Ureter (tissue), 1 donor: ENCODE data around the gene GINS1. TPM values are rescaled to one million over a fixed set of nuclear protein-coding genes. Genes with fewer than 3 reads are reported as not detected.

Experiments used
- DNase-seq: peaks from one replicate; pipeline ENCODE4 v3.0.0-alpha.2; 2020; ENCODE audit warnings: low spot score
- total RNA-seq: library from RNA; stranded (reverse); gene quantifications from one replicate; pipeline ENCODE4 v1.2.4, GENCODE V29; 2023
- donor health status: DM: yes; HTN: yes; CAD: no.

The GINS1 gene
- total RNA-seq, 1 donor from 2014 or later = 3.8 TPM

DNA sequence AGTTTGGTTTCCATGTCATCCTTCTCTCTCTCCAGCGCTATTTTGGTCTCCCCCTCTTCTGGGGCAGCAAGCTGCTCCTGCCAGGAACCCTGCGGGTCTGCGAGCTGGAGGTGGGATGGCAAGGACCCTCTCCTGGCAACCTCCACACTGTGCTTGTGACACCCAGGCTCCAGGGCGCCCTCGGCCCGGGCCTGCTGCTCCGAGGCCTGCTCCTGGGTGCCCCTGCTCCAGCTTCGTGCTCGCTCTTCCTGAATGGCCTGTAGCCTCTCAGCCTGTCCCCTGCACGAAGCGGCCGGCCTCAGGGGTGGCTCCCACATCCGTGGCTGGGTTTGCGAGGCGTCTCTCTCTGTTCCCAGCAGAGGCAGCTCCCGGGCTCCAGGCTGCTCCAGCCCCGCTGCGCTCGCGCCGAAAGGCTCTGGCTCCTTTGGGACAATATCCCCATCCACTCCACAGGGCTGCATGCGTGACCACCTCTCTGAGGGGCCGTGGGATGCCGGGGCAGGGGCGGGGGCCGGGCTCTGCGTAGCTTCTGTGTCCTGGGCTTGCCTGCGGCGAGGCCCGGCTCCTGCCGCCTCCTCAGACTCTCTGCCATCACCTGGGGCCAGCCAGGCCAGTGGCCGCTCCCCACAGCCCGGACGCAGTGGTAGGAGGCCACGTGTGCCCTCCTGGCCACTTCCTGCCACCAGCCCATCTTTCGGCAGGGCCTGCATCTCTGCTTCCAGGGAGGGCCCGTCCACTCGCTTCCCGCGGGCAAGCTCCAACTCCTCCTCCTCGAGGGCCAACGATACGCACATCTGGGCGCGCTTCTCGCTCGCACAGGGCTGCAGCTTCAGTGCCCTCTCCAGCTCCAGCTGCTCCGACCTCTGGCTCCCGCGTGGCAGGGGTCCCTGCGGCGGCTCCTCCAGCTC is 68.9 kb downstream of the GINS1 start:
- DNase-seq = no peak

DNA sequence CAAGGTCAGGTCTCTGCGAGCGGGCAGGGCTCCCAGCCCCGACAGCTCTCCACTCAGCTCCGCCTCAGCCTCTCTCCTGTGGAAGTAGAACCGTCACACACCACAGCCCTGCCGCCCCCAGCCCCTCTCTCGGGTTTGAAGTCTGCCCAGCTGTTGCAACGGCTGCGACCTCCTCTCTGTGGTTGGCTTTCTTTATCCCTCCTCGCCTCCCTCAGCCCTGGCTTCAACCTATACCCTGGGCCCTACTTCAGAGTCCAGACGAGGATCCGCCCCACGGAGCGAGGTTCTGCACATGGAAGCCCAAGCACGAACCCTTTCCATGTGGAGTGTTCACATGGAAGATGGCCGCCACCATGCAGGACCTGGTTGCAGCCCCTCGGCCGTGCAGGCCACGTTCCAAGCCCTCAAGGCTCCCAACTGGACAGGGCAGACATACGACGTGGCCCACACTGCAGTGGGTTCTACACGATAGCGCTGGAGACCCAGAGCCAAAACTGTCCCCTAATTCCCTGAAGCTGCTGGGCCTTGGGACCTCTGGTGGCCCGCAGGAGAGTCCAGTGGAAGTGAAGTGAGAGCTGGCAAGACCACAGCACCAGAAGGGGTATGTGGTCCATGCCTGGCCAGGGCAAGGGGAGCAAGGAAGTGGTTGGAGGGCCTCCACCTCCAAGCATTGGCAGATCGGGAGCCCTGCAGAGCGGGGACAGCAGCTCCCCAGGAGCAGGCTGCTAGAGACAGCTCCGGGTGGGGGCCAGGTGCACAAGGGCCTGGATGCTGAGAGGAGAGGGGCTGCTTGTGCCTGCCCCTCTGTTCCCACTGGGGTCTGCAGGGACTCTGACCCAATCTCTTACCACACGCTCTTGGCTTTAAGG is 69.8 kb downstream of the GINS1 start:
- DNase-seq = no peak

DNA sequence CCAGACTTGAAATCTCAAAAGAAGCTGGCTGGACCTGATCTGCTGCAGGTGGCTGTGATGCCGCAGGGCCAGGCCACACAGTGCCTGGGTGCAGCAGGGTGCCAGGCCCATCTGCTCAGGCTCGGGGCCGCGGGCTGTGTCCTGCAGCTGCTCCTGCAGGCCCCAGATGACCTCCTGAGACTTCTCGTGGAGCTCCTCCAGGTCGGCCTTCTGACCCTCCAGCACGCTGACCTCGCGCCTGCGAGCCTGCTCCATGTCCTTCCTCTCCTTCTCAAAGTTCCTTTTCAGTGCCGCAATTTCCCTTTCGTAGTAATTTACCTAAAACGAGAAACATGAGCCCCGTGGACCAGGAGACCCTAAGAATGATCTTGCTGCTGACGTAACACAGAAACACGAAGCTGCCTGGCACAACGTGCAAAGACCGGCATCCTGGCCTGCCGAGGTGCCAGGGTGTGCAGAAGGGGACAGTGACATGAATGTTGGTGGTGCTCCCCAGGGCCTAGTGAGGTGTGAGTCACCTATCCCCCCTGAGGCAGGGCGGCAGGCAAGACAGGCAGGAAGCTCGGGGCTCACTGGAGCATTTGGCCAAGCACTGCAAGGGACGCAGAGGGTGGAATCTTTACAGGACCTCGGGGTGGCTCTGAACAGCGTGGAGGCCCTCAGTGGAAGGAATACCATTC is 71.6 kb downstream of the GINS1 start:
- DNase-seq = no peak

DNA sequence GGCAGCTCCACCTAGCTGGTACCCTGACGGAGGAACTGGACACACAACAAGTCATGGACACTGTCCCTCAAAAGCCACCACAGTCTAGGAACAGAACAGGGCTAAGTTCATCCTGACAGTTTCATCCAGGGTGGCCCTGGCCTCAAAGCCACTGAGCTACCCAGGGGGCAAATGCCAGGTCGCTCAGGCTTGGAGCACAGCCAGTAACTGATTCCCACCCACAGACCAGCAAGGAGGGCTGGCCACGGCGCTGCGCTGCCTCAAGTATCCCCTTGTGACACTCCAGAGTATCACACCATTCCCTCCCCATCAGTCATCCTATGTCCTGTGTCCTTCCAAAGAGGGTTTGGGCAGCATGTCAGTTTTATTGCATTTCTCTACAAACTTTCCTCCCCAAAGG is 72.2 kb downstream of the GINS1 start:
- no peak for DNase-seq

DNA sequence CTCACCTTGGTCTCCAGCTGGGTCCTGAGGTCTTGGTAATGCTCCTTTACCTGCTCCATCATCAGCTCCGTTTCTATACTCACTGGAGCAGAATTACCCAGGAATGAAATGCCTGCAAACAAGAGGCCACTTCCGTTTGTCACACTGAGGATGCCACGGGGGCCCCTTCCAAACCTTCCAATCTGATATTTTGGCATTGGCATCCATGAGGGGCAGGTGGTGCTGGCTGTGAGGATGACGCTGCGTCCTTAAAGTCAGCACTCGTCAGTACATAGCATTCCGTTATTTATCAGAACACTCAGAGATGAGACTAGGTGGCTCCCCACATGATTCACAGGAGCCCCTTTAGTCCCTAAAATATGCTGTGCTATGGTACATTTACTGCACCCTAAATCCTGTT is 72.7 kb downstream of the GINS1 start:
- no peak for DNase-seq

DNA sequence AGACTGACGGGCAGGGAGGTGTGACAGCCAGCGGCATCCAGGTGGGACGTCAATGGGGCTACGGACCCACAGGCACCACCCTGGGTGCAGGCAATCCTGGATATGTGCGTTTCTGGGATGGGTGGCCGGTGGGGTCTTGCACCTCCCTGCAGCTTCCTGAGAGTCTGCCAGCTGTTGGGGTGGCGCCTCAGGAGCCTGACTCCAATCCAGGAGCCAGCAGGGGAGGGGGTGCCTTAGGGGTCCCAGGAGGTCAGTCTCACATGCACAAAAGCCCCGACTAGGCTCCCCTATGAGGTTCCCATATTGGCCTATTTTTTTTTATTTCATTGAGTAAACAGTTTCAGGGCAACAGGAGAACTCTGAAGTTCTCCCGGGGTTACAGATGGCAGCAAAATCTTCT is 73.3 kb downstream of the GINS1 start:
- DNase-seq = no peak

DNA sequence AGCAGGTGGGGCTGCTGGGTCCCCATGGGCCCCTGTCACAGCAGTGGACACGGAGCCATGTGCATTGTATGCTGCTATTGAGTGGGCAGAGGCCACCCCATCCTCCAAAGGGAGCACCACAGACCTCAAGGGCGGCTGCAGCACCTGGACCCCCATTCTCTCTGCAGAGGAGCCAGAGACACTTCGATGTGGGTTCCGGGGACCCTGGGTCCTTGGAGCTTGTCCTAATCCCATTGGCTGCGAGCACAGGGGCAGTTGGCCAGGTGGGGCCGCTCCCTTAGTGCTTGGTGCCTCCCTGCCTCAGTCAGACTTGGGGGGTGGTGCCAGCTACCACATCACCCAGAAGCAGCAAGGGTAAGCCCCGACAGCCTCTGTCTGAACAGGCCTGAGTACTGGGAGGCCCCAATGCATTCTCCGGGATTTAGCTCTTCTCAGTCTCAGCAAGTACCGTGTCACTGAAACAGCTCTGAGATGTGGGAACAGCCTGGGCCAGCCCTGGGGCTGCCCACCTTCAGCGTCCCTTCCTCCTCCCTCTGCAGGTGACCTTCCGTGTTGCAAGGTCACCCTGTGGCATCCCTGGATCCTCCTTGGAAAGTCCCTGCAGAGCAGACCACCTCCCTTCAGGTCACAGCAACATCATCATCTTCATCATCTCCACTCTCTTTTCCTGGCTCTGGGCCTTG is 73.9 kb downstream of the GINS1 start:
- no peak for DNase-seq

DNA sequence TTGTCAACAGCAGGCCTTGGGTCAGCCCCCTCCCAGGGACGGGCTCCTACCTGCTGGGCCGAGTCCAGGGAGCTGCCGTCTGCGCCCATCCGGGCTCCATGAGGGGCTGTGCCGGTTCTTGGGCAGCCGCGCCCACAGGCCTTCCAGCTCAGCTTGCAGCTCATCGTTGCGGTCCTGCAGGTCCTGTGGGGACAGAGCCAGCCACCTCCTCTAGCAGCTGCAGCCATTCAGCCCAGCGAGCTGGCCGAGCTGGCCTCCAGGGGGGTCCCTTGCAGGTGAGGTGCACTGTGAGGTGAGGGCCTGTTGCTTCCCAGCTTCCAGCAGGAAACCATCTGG is 74.4 kb downstream of the GINS1 start:
- DNase-seq = no peak

DNA sequence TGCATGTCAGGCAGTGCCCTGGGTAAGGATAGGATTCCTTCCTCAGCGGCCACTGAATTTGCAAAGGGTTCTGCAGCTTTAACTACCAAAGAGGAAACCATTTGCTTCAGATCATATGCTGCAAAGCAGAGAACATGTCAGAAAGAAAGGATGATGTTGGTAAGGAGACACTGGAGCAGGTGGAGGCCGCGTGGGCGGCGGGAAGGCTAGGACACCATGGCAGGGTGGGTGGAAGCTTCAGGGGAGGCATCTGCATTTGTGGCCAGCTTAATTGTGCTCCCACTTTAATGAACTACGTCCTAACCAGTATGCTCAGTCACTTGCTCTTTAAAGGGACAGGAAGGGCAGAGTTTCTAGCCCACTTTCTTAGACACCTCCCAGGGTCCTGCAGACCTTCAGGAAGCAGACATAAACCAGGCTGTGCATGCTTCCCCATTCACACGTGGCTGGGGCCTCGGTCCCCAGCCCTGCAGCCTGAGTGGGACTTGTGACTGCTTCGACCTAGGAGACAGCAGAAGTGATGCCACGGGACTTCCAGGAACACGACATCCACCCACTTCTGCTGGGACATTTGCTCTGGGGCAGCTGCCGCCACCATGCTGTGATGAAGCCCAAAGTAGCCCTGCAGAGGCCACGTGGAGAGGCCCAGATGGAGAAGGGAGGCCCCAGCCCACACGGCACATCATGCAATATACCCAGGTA is 76.1 kb downstream of the GINS1 start:
- DNase-seq = no peak

DNA sequence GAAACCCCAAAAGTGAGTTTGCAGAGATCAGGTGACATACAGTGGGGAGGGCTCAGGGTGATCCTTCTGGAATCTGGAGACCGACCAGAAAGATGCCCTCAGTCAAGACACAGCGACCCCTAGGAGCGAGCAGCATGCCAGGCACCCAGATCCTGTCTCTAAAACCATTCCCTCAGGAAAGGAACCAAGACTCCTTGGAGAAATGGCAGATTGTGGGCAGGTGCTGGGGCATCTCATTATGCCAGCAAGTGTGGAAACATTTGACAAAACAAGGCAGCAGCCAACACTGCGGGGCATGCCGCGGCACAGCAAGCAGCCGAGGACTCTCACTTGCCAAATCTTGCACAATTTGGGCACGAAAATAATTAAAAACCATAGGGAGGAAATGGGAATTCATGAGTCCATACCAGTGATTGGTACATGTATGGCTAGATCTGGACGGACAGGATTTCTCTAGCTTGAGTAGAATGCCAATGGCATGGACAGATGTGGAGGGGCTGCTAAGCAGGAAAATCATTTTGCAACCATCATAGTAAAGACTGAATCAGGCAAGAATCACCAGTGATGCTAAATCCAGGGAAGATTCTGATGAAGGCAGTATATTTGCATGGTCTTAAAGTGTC is 76.9 kb downstream of the GINS1 start:
- no peak for DNase-seq

DNA sequence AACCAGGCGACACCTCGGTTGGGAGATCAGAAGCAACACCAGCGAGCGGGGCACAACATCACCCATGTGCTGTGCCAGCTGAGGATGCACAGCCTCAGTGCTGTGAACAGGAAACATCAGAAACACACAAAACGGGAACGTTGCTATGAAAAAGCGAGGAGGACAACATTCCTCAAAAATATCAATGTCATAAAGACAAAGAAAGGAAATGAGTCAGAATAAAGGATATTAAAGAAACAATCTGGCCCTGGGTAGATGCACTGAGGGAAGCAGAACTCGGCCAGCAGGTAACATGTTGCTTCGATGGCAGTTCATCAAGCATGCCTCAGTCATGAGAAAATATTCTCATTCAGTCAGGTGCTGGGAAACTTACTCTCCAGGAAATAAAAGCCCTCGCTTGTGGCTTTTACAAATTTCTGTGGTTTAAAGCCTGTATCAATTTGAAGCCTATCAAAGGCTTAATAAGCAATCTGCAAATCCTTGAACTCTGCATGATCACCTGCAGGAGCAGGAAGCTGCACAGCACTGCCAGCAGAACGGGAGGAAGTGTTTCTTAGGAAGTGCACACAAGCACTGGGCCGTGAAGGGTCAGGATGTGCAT is 77.5 kb downstream of the GINS1 start:
- no peak for DNase-seq

DNA sequence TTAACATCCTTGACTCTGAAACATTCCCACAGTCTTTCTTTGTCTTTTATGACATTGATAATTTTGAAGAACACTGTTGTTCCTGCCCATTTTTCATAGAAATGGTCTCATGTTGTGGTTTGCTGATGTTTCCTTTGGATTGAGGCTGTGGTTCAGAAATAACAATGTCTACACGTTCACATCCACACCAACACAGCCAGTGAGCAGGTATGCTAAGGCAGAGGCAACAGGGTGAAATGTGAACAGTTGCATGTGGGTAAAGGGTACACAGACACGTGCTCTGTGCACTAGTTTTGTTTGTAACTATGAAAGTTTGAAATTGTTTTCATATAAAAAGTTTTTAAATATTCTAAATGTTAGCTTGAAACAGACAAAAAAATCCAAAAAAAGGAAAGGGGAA is 78.4 kb downstream of the GINS1 start:
- DNase-seq = no peak

DNA sequence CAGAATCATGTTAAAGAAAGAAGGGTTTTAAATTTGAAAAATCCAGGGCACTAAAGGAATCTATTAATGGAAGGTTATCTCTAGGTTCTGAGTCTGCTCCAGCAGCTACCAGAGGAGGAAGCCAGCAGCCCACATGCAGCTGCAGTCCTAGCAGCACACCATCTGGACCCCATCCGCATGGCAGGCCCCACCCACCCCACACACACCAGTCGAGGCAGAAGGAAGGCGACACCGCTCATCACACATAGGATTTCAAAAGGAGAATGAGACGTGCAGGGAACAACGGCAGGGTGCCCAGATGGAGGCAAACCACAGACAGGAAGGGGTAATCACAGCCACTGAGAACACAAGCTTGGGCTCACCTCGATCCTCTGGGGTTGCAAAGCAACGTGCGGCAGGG is 78.9 kb downstream of the GINS1 start:
- DNase-seq = no peak

DNA sequence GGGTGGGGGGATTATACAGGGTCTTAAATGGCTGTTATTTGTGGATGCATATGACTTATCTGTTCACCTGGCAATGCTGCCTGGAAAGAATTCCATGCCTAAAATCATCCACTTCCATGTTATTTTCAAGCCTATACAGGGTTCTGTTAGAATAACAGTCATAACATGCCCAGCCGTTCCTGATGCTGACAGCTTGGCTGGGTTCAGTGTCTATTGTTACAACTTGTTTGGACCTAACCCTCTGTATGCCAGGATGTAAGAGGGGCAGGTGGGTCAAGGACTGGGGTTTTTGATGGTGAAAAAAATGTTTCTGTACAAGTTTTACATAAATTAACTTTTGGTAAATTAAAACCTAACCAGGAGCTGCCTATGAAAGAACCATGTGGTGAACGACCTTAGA is 79.8 kb downstream of the GINS1 start:
- no peak for DNase-seq

DNA sequence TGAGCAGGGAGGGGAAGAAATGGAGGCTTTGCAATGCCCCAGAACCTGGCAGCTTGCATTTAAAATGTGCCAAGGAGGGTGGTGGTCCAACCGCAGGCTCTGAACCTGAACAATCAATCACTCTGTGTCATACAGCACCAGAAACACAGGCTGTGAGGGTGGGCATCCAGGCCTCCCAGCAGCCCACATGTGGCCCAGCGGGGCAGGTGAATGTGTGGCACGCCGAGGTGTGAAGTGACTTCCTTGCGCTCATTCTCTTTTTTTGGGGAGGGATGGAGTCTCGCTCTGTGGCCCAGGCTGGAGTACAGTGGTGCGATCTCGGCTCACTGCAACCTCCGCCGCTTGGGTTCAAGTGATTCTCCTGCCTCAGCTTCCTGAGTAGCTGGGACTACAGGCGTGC is 80.5 kb downstream of the GINS1 start:
- DNase-seq = no peak

DNA sequence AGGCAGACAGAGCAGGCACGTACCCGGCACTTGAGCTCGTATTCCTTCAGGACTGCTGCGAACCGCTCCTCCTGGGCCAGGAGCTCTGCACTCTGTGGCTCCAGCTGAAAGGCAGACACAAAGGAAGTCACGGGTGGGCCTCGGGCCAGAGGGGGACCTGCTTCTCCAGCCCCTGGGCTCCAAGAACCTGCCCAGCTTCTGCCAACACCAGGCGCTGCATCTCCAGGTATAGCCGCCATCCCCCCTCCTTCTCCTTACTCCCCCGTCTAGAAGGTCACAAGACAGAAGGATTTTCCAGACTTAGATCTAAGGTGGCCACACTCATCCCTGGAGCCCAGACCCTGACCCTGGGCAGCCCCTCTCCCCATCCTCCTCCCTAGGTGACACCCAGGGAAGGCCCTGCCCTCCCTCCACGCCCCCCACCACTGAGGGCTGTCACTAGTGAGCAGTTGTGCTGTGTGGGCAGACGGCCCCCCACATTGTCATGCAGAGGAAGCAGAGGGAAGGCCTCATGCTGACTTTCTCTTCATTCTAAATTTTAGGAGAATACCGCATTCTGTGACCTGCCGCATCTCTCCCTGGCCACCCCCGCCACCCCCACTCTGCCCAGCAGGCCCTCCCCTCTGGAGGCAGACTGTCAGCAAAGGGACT is 81.9 kb downstream of the GINS1 start:
- no peak for DNase-seq

DNA sequence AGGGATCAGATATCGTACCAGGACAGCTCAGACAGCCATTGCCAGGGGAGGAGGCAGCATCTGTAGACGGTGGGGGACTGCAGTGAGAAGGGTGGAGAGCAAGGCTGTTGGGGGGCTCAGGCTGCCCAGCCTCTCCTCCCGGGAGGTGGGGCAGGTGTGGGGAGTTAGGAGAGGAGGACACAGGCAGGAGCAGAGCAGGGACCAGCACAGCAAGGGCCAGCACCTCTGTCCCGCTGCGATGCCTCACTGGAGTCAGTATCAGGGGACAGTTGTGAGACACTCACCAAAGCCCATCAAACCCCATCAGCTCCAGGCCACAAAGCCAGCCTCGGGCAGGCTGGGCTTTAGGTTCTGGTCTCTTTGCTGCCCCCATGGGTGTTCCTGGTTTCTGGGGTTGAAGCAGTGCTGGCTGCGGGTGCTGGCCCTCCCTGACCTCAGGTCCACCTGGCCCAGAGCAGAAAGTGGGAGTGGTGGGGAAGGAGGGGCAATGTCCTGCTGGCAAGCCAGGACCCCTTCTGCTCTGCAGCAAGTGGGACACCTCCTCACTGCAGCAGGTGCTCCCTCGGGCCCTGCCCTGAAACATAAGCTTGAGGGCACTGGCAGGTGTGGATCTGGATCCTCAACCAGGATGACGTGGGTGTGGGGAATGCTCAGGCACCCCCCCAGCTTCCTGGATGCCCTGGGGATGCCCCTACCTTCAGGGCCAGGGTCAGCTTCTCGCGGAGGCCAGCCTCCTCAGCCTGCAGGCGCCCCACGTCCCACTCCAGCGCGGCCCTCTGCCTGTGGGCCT is 83.4 kb downstream of the GINS1 start:
- DNase-seq = no peak

DNA sequence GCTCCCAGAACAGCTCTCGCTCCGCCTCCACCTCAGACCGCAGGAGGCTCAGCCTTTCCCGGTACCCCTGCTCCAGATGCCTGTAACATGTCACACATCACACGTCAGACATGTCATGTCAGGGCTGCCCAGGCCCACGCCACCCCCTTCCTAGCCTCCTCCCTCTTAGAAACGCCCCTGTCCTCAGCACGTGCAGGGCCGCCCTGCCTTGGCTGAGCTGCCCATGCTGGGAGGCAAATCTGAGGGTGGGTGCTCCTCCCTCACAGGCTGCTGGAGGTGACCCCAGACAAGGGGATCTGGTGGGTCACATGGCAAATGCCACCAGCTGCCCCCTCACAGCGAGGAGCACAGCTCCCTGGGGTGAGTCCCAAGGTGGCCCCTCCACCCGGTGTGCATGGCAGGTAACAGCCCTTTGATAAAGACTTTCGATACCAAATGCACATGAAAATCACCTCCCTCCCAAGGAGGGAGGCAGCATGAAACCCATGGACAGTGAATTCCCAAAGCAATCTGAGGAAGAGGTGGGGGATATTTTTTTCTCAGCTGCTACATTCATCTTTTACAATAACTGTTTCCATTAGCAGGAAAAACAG is 84.1 kb downstream of the GINS1 start:
- no peak for DNase-seq

DNA sequence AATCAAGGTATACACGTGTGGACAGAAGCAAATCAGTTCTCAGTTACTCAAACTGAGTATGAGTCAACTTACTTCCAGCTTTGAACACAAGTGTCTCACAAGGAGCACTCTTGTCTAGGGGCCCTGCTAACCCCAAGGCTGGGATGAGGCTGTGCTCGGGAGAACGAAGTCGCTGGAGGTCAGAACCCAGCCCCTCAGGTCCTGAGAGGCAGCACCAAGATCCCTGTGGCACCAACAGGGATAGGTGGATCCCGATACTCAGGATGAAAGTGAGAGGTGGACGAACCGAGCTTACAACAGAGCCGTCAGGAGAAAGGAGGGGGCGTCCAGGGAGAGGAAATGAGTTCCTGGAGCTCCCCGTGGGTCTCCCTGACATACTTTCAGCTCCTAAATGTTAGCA is 85.7 kb downstream of the GINS1 start:
- DNase-seq = no peak
